KBM-7 (cell line): ENCODE data around the gene NRROS.

Experiments
- DNase-seq: peaks from one replicate; pipeline ENCODE4 v3.0.0-alpha.2; 2015
- in situ Hi-C: fragments of 300-500 bp; cut with MboI; formaldehyde crosslinking; loops from 2 replicates; pipeline ENCODE4 v1.14.3; 2020; ENCODE audit warnings: low sequenced_read_pairs, low pct_unique_long_range_greater_than_20kb, mixed read lengths

Gene NRROS

GRCh38 chr3:196708467-196708866, 69.0 kb downstream of the NRROS start:
- no peak for DNase-seq
- in situ Hi-C loops, result no loop called here
